Stimulated activated CD8-positive, alpha-beta memory T cell treated with anti-CD3 and anti-CD28 coated beads, Interleukin-4, amount 100 ng/mL, for 48 hours (primary cell): ENCODE measurements around the gene LSM3.

Experiments
- DNase-seq: peaks from one replicate; pipeline ENCODE4 v3.0.0-alpha.2; 2020

Gene LSM3

DNA sequence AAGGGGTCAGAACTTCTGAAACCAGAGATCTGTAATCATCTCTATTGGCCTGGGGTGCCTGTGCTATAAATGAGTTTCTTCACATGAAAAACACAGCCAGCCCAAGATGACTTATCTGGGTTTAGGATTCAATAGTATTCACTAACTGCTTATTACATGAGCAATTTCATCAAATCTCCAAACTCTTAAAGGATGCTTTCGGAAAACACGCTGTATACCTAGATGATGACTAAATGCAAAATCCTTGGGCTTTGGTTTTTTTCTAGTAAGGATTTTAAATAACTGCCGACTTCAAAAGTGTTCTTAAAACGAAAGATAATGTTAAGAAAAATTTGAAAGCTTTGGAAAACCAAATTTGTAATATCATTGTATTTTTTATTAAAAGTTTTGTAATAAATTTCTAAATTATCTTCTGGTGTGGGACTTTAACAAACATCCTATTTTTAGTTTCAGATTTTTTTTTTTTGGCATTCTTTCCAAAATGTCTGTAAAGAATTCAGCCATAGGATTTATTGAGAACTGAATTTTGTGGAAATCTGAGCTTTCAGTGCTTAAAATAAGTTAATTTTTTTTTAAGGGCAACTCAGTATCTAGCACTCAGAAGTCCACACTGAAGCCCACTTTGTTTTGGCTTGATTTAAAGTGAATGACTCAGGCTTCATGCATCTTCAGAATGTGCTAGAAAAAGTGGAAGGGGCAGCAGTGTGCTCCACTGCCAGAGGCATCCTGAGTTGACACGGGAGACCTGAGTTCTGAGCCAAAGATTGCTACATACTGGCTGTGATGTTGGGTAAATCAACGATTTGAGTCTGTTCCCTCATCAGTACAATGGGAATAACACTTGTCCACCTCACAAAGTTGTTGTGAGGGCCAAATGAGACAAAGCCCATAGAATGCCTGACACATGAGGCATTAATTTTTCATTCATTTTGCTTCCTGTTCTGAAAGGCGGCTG lies 35.1 kb upstream of the LSM3 start:
- no peak for DNase-seq

DNA sequence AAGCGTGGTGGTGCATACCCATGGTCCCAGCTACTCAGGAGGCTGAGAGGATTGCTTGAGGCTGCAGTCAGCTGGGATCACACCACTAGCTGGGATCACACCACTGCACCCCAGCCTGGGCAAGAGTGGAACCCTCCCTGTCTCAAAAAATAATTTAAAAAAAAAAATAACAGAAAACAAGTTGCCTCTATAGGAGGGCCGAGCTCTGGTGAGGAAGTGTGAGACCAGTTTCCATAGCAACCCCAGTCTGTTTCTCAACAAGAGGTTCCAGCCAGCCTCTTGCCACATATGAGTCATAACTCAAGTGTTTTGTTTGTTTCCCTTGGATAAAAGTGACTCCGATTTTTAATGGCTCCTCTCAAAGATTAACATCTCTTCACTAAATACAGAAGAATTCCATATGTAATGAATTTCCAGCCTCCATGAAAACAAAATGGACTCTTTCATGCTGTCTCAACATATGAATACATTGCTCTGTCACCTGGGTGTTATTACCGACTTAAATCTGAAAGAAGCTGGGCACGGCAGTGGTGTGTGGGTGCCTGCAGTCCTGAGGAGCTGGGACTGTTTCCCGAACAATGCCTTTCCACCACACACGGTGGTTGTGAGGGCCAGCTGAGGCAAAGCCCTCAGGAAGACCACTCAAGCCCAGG lies 34.1 kb upstream of the LSM3 start:
- peak; percentile 63 for DNase-seq

DNA sequence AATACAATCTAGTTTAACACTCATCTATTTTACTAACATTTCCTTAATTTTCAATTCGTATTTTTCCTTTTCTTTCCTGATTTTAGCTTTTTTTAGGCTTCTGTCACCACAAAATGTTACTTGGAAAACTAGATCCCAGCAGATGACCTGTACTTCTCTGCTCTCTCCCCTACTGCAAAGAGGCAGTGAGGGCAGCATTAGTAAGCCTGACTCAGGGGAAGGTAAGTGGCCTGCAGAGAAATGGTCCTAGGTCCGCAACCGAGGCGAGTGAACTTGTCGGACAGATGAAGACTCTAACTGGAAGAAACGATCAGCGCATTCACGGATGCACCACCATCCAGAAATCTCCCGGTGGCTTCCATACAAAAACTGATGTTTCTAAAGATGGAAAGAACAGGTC lies 33.4 kb upstream of the LSM3 start:
- DNase-seq, result peak; percentile 23

DNA sequence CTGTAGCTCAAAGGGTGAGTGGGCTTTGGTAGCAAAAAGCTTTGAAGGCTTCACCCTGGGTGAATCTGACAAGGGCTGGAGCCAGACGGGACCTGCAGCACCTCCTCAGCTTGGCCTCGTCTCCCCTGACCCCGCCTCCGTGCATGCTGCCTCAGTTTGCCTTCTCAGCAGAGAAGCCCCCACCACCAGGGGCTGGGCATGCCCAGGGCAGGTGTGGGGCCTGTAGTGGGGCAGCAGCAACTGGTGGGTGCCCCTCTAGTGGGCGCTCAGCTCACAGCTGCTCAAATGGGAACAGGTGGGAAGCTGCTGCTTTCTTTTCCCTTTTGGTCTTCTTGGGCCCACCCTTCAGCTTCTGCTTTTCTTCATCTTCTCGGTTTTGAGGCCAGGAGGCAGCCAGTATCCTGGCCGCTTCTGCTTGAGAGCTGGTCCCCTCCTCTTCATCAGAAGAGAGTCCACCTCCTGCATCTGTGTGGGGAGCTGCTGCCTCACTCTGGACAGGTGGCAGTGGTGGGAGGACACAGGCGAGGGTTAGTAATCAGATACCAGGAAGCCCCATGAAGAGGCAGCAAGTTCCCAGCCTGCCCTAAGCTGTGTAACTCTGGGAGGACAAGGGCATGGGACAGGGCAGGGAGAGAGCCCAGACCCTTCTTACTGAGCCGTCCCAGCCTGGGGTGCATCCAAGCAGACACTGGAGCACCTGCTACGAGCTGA lies 32.8 kb upstream of the LSM3 start:
- DNase-seq, result peak; percentile 20

DNA sequence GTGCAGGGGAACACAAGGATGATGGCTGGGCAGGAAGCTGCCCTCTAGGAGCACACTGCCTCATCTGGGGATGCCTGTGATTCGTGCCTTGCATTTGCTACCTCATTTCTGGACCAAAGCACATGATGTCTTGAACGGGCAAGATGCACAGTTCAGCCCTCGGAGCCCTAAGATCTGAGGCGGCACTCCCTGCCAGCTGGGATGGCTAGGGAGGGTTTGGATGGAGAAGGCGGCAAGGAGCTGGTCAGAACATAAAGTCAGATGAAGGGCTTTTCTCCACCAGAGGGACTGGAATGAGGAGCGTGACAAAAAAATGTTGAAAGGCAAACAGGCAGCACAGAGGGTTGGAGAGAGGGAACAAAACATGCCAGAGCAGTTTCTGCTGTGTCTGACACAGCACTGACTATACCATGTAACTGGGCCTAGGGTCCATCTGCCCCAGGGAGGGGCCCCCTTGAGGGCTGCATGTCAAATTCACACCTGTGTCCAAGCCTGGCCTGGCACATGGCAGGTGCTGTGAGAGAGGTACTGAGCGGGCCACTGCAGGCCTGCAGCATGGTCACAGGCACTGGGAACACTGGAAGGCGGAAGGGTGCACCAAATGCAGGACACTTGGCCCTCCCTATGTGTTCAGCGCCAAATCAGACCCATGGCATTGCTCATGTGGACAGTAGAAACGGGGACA lies 32.1 kb upstream of the LSM3 start:
- no peak for DNase-seq

DNA sequence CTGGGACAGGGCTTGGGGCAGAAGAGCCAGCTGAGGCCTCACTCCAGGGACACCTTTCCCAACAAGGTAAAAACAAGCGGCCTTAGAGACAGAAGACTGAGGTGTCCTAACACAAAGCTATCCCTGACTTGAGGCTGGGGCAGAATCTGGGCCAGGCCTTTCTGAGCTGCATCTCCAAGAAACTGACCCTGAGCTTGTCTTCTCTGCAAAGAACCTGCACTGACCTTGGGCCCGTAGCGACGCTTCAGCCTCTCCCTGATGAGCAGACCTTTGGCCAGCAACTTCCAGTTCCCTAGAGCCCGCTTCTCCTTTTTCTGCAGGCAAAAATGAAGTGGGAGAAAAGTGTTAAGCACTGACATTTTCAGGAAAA lies 31.6 kb upstream of the LSM3 start:
- peak; percentile 17 for DNase-seq

DNA sequence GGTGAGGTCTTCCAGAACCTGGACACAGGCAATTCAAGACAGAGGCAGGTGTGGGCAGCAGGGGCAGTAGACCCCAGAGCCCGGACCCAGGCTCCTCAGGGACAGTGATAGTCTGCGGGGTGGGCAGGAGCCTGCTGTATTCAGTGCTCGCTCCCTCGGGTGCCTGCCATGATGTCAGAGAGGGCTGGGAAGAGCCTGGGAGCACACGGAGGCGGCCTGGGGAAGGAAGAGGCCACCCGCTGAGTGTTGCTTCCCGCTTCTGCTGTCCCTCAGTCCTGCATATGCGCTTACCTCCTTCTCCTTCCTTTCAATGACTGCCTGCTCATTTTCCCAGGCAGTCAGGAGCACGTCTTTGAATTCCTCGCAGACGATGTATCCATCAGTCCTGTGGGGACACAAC lies 31.0 kb upstream of the LSM3 start:
- peak; percentile 19 for DNase-seq

DNA sequence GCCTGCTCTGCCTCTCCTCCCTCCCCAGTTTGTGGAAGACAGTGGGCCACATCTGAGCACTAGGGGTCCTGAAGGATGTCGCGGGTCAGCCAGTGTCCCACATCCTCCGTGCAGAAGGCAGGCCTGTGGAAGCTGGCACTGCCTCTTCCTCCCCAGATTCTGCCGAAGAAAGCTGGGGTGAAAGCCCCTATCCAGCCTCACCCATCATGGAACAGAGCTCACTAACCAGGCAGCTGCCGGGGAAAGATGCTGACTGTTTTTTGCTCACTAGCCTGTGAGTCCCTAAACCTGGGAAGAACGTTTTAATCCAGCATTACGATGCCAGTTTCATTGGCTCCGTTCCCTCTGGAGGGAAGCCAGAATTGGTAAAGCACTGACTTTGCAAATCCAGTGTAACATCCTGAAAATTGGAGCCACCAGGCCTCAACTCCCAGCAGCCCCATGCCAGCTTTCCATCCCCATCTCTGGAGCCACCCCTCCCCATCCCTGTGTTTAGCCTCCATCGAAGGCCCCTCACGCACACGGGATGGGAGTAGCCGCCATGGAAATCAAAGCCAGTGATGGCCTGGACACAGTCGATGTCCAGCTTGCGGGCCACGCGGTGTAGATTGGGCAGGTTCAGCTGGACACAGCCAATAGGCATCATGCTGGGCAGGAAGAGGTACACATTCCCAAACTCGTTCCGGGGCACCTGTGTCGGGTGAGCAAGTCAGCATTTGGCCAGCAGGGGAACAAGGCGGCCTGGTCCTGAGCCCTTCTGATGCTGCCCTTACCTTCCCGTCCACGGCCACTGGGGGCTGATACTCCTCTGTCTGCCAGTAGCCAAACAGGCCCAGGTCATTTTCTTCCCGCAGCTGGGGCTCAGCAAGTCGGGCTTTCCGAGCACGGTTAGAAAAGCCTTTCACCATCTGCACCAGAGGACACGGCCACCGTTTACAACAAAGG lies 30.3 kb upstream of the LSM3 start:
- peak; percentile 19 for DNase-seq

DNA sequence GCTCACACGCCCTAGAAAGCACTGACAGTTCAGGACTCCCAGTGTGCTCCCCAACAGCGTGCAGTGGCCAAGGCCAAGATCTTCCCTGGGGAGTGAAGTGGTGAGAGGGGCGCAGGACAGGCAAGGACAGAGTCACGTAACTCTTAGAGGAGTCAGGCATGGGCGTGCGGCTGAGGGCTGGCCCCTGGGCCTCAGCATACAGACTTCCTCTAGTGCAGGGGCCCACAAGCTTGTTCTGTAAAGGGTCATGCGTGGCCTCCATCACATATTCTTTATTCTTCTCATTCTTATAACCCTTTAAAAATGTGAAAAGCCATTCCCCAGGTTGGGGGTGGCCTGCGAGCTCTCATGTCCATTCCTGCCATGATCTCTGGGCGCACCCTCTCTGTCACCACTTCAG lies 28.5 kb upstream of the LSM3 start:
- peak; percentile 18 for DNase-seq

DNA sequence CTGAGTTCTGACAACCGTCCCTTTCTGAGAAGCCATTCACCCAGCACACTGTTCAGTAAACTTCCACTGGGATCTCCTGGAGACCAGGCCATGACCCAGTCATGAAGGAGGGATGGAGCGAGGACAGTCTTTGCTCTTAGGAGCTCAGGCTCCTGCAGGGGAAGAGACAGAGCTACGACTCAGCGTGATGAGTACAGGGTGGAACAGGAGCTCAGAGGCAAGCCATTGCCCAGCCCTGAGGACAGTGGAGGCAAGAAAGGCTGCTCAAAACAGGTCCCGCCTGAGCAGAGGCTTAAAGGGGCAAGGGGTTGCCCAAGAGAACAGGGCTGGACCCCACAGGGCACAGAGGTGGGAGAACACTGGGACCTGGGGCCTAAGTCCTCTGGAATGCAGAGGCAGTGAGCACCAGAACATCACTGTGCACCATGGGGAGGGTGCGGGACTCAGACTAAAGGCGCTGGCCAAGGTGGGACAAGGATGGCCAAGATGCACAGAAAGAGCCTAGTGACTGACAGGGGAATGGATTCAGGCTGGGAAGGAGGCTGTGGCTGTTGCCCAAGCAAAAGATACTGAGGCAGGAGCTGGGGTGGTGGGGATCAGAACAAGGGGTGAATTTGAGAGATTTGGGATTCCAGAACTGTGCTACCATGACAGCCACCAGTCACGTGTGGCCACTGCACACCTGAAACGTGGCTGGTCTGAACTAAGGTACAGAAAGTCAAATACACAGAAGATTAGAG lies 28.0 kb upstream of the LSM3 start:
- peak; percentile 18 for DNase-seq

DNA sequence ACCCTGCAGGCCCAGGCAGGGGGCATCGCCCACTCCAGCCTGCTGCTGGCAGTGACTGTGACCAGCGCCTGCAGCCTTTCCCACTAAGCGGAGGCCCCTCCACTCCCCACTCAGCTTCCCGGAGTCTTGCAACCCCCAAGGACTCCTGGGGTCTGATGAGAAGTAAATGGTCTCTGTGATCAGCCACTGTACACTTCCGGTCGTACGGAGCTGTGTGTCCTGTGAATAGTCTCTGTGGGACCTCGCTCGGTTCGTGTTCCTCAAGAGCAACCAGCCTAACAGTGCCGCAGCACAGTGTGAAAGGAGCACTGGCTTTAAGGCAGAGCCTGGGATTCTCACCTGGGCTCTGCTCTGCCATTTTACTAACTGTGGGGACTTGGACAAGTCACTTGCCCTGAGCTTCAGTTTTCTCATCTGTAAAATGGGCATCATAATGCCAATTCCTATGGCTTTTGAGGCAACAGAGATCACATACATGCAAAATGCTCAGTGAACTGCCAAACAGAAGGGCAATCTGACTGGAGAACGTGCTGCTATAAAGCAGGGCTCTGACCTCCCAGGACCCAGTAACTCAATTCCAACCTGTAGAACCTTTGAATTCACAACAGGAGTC lies 27.0 kb upstream of the LSM3 start:
- no peak for DNase-seq

DNA sequence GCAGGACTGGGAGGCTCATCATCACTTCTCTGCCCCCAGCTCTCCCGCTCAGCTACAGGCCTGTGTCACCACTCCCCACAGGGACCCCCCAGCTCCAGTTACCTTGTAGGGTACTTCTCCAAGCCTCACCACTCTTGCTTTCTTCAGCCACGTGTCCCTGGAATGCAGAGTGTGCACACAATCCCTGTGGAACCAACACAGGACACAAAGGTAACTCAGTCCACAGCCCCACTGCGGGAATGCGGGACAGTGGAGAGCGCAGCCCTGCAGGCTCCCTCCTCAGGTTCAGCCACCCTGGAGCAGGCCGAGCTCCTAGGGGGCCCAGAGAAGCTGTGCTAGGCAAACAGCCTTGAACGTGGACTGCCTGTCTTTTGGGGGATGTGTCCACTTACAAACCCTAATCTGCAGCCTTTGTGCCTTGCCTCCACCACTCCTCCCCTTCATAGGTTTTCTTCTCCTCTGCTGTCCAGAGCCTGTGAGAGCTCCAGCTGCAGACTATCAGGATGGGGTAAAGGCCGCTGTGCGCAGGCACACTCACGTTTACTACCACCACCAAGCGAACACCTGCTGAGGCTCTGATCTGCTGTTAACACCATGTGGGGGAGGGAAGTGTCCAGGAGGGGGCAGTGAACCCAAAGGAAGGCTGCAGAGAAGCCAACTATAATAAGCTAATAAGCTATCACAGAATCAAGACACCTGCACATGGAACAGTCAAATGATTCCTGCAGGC lies 26.2 kb upstream of the LSM3 start:
- DNase-seq, result peak; percentile 26

DNA sequence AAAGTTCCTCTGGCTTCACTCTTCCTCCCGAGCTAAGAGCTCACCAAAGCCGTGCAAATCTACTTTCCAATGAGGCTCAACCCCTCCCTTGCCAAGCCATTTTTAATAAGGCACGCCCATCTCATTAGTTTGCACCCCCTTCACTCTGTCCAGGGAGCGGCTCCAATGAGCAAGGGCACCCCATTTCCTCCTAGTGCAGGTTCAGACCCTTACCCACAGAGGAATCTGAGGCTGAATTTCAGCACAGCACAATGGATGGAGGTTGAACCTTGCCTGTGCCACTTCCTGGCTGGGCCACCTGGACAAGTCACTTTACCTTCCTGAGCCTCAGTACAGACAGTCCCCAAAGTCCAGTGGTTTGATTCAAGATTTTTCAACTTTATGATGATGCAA lies 25.7 kb upstream of the LSM3 start:
- no peak for DNase-seq

DNA sequence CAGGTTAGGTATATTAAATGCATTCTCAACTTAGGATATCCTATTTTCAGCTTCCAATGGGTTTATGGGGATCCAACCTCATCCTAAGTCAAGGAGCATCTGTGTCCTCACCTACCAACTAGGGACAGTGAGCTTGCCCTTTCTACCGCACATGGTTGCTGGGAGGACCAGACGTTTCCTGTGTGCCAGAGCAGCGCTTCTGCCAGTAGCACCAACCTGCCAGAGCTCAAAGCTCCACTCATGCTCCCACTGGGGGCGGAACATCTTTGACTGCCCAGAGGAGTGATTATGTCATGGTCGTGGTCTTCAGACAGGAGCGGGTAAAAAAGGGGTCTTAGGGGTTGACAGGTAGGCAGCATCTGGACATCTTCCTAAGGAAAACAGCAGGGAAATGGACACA lies 25.0 kb upstream of the LSM3 start:
- DNase-seq, result no peak

DNA sequence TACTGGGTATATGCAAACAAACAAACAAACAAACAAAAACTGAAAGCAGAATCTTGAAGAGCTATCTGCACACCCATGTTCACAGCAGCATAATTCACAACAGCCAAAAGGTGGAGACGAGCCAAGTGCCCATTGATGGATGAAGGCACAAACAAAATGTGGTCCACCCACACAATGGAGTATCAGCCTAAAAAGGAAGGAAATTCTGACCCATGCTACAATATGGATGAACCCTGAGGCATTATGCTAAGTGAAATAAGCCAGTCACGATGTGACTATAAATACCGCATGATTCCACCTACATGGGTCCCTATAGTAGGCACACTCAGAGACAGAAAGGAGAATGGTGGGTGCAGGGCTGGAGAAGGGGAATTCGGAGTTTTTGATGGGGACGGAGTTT lies 24.3 kb upstream of the LSM3 start:
- DNase-seq, result no peak

DNA sequence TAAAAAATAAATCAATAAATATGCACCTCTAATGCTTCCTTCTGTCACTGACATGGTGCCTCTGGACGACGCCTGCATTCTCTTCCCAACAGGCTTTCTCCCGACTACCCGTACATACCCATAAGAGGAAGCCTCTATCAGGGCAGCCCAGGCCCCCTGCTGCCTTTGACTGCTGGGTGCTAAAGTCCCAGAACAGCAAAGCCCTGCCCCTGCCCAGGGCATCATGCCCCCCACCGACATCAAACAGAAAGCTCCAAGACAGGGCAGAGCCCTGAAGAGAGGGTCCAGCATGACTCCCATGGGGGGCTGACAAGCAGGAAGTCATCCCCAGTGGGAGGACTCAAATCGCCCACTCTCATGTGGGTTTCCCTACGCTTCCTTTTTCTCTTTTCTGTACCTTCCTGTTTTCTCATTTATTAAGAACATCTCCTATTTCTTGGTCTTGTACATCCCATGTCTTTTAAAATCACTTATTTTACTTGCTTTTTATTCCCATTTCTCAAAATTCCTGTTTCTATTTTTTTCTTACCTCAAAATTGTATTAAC lies 23.6 kb upstream of the LSM3 start:
- DNase-seq, result peak; percentile 20

DNA sequence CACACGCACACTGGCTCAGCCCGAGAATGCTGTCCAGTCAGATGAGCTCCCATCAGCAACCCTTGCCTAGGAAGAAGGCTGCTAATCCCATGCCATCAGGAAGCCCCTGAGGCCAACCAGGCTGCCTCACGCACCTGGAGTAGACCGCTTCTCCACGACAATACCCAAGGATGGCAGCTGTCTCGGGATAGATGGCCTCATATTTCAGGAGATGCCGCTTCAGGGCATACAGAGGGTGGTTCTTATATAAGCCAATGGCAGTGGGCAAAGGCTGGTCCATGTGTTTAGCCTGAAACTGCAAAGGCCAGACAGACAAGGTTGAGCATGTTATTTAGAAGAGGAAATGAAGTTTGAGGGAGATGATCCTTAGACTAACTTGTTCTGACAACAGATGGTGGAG lies 22.4 kb upstream of the LSM3 start:
- no peak for DNase-seq

DNA sequence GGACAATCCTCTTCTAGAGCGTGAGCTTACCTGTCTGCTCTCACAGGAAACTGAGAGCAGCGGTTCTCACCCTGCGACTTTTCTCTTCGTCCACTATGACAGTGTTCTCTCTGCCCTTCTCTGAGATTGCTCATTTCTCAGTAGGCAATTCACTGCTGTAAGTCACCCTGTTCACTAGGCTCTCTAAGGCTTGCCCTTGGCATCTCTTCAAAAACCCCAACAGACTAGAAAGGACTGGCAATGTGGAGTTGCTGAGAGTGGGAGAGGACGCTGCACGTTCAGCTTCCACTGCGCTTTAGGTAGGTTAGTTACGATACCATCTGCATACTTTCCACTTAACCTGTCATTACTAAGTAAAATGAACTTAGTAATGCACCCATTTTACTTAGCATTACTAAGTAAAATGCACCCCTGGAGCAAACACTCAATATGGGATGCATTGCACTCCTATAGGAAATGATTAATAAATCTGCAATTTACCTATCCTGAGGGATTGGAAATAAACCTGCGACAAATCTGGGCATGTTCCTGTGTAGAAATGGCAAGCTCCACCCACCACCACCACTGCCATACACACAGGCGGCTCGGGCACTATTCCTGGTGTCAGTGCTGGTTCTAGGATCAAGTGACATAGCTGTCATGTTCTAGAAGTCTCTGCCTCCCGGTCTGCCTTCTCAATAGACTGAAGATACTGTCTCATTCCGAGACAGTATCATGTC lies 21.6 kb upstream of the LSM3 start:
- DNase-seq, result no peak

DNA sequence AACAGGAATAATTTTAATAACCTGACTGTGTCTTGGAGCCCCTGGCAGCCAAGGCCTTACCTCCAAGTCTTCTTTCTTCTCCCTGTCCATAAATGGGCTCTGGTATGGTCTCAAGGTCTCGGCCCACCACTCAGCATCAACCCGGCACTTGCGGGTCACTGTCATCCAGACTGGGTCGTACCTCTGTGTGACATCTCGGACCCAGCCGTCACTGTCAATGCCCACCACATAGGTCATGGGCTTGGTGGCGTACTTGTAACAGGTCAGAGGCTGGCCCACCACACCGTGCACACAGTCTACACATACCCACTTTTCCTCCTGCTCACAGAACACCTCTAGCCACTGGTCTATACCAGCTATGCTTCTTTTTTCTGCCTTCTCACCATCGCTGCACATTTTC lies 20.7 kb upstream of the LSM3 start:
- DNase-seq, result no peak
